Activated T-cell treated with anti-CD3 and anti-CD28 coated beads, Interleukin-2, amount 50 U/mL, for 48 hours (primary cell): Measurements from ENCODE around the gene ARHGAP9.
"Not testable (repeated sequence)": the region's sequence is repeated elsewhere in the genome, so short reads cannot be mapped to it uniquely, and the experiment has no call there.

ENCODE experiments used
- DNase-seq, 2 experiments: peaks; one replicate each; pipeline ENCODE4 v3.0.0-alpha.2; 2020

The ARHGAP9 gene

GRCh38 chr12:57456145-57456700 is 23.4 kb downstream of the ARHGAP9 start:
- peak; percentile 67 for DNase-seq

- no peak for DNase-seq
These were observed 24.1 kb downstream of the ARHGAP9 start for GRCh38 chr12:57455374-57456144.

- DNase-seq = no peak
These were observed 24.9 kb downstream of the ARHGAP9 start, which contains the start of gene INHBE for GRCh38 chr12:57454566-57455373. TSS of gene INHBE (plus strand) at chr12:57455307. CDS start at chr12:57455537, 230 bp downstream.

GRCh38 chr12:57454213-57454565 is 25.5 kb downstream of the ARHGAP9 start:
- DNase-seq = no peak

GRCh38 chr12:57452937-57453509 is 26.6 kb downstream of the ARHGAP9 start:
- peak; percentile 76 to 81 for DNase-seq

- DNase-seq = peak in 1 of 2 experiments; percentile 53
These were observed 27.3 kb downstream of the ARHGAP9 start for GRCh38 chr12:57452181-57452936.

GRCh38 chr12:57451233-57451778 is 28.4 kb downstream of the ARHGAP9 start:
- no peak for DNase-seq

- DNase-seq = no peak
These were observed 29.6 kb downstream of the ARHGAP9 start for GRCh38 chr12:57450057-57450456.

- no peak for DNase-seq
These were observed 30.3 kb downstream of the ARHGAP9 start for GRCh38 chr12:57449375-57449774.

- no peak for DNase-seq
These were observed 31.0 kb downstream of the ARHGAP9 start for GRCh38 chr12:57448669-57449068.

- DNase-seq = no peak
These were observed 33.2 kb downstream of the ARHGAP9 start for GRCh38 chr12:57446292-57446960.

GRCh38 chr12:57444744-57445143 is 34.9 kb downstream of the ARHGAP9 start:
- DNase-seq = no peak

- not testable (repeated sequence) for DNase-seq
These were observed 35.3 kb downstream of the ARHGAP9 start for GRCh38 chr12:57444337-57444736.

GRCh38 chr12:57441846-57442427 is 37.7 kb downstream of the ARHGAP9 start:
- DNase-seq = no peak

GRCh38 chr12:57441393-57441792 is 38.3 kb downstream of the ARHGAP9 start:
- DNase-seq = not testable (repeated sequence)

GRCh38 chr12:57439762-57440266 is 39.9 kb downstream of the ARHGAP9 start:
- DNase-seq = no peak

- DNase-seq = no peak
These were observed 41.3 kb downstream of the ARHGAP9 start for GRCh38 chr12:57438400-57438799.

GRCh38 chr12:57435293-57435692 is 44.4 kb downstream of the ARHGAP9 start:
- peak in 1 of 2 experiments; percentile 25 for DNase-seq

- no peak for DNase-seq
These were observed 45.0 kb downstream of the ARHGAP9 start, which contains the start of gene INHBC for GRCh38 chr12:57434517-57435223. TSS of gene INHBC (plus strand) at chr12:57434784. CDS start at chr12:57434887, 103 bp downstream.

- DNase-seq = no peak
These were observed 46.3 kb downstream of the ARHGAP9 start for GRCh38 chr12:57433370-57433769.
